Astrocyte of the spinal cord (primary cell): ENCODE results near the gene CEP55.

Experiments
- DNase-seq: peaks from one replicate; pipeline ENCODE4 v3.0.0; 2011; ENCODE audit warnings: low read depth, low spot score
- H3K4me3 ChIP-seq: 2 replicates; pipeline ENCODE4 v1.5.1; 2011; ENCODE audit warnings: low read depth, mild to moderate bottlenecking, low read length, moderate library complexity
- CTCF ChIP-seq: IDR thresholded peaks from 2 replicates; pipeline ENCODE4 v1.5.1; 2012; ENCODE audit warnings: low read depth, mild to moderate bottlenecking, low read length, inconsistent platforms
- in situ Hi-C: cut with HindIII; loops from 2 replicates; pipeline ENCODE4 v1.10.0; 2017; ENCODE audit warnings: low sequenced_read_pairs

The CEP55 gene

DNA sequence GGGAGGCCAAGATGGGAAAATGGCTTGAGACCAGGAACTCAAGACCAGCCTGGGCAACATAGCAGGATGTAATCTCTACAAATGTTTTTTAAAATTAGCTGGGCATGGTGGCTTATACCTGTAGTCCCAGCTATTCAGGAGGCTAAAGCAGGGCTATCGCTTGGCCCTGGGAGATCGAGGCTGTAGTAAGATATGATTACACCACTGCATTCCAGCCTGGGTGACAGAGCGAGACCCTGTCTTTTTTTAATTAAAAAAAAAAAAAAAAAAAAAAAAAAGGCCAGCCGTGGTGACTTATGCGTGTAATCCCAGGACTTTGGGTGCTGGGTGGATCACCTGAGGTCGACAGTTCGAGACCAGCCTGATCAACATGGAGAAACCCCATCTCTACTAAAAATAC is 41.7 kb upstream of the CEP55 start:
- TF ChIP-seq CTCF: no peak
- DNase-seq: no peak
- in situ Hi-C loops: no loop called here
- H3K4me3 ChIP-seq: no peak overlapping the region

GRCh38 chr10:93456480-93456879 is 39.9 kb upstream of the CEP55 start:
- H3K4me3 ChIP-seq: no peak overlapping the region
- TF ChIP-seq CTCF: no peak
- no peak for DNase-seq
- in situ Hi-C loops: no loop called here

- H3K4me3 ChIP-seq: no peak overlapping the region
- no peak for DNase-seq
- in situ Hi-C loops: no loop called here
- TF ChIP-seq CTCF: no peak
Observed at GRCh38 chr10:93457511-93457910, 38.9 kb upstream of the CEP55 start.

- DNase-seq: peak; percentile 100
- in situ Hi-C loops: no loop called here
- TF ChIP-seq CTCF: no peak
- no peak overlapping the region for H3K4me3 ChIP-seq
Observed at GRCh38 chr10:93458821-93459257, 37.6 kb upstream of the CEP55 start.

- no peak overlapping the region for H3K4me3 ChIP-seq
- in situ Hi-C loops: no loop called here
- no peak for DNase-seq
- no peak for TF ChIP-seq CTCF
Observed at GRCh38 chr10:93459466-93459865, 36.9 kb upstream of the CEP55 start.

DNA sequence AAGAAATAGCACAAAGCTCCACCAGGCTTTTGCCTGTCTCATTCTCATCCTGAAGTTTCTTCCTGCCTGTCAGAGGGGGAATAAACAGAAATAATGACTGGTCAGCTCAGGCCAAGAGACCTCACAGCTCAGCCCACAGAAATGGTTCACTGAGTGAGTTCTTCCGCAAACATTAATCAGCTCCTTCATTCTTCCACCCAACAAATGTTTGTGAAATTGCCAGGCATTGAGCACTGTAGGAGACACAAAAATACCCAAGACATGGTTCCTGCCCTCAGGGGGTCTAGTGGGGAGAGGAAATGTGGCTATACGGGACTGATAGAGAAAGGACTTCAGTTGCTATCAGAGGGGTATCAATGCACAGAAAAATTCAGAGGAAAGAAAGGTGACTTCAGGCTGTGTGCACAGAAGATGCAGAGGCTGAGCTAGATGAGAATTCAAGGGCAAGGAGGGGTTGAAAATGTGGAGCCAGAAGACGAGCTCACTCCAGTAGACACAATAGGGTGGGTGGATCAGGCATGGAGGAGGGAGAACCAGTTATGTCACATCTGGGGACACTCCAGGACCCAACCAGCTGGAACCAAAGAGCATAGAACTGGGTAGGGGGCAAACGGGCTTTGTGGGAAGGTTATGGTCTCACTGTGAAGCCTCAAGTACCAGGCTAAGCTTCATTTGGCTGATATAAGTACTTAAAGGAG is 35.2 kb upstream of the CEP55 start:
- no peak for TF ChIP-seq CTCF
- in situ Hi-C loops: no loop called here

More for the DNA sequence above, 35.2 kb upstream of the CEP55 start:
- DNase-seq: peak; percentile 84
- H3K4me3 ChIP-seq: no peak overlapping the region
